WTC11 (cell line): ENCODE results near the gene GPR160.

ENCODE experiments used
- ATF1 ChIP-seq: sonication (generic); formaldehyde crosslinking; IDR thresholded peaks from 2 replicates; pipeline ENCODE4 v1.8.1; 2023; ENCODE audit warnings: mild to moderate bottlenecking, moderate library complexity, missing genetic modification reagents
- CTCF ChIP-seq: fragments of 200-600 bp; IDR thresholded peaks from 2 replicates; pipeline ENCODE4 v1.8.0; 2022; ENCODE audit warnings: antibody characterized with exemption
- ESRRA ChIP-seq: sonication (generic); formaldehyde crosslinking; IDR thresholded peaks from 2 replicates; pipeline ENCODE4 v1.8.1; 2022; ENCODE audit warnings: mild to moderate bottlenecking, missing genetic modification reagents, borderline replicate concordance
- KAT7 ChIP-seq: sonication (generic); formaldehyde crosslinking; IDR thresholded peaks from 2 replicates; pipeline ENCODE4 v1.8.1; 2023; ENCODE audit warnings: missing genetic modification reagents, mild to moderate bottlenecking, borderline replicate concordance
- NR2C2 ChIP-seq: sonication (generic); formaldehyde crosslinking; IDR thresholded peaks from 2 replicates; pipeline ENCODE4 v1.8.0; 2022; ENCODE audit warnings: mild to moderate bottlenecking, missing genetic modification reagents
- SP1 ChIP-seq: sonication (generic); formaldehyde crosslinking; conservative IDR thresholded peaks from 2 replicates; pipeline ENCODE4 v1.8.1; 2022; ENCODE audit warnings: missing genetic modification reagents
- TCF7 ChIP-seq: sonication (generic); formaldehyde crosslinking; IDR thresholded peaks from 2 replicates; pipeline ENCODE4 v1.8.0; 2022; ENCODE audit warnings: mild to moderate bottlenecking, low read depth, missing genetic modification reagents, moderate library complexity
- TP53 ChIP-seq: sonication (generic); formaldehyde crosslinking; IDR thresholded peaks from 2 replicates; pipeline ENCODE4 v1.8.1; 2023; ENCODE audit warnings: mild to moderate bottlenecking, missing genetic modification reagents
- ZNF138 ChIP-seq: sonication (generic); formaldehyde crosslinking; conservative IDR thresholded peaks from 2 replicates; pipeline ENCODE4 v1.8.1; 2022; ENCODE audit warnings: mild to moderate bottlenecking, moderate library complexity, missing genetic modification reagents

- TF ChIP-seq ATF1 (CRISPR knock-in tag), result no peak
- no peak for TF ChIP-seq SP1 (CRISPR knock-in tag)
- TF ChIP-seq CTCF, result no peak
- TF ChIP-seq TP53, result no peak
- no peak for TF ChIP-seq TCF7
- TF ChIP-seq NR2C2 (CRISPR knock-in tag), result no peak
- no peak for TF ChIP-seq KAT7 (CRISPR knock-in tag)
- TF ChIP-seq ZNF138, result no peak
- TF ChIP-seq ESRRA (CRISPR knock-in tag), result no peak
These were observed 19.1 kb downstream of the GPR160 start for GRCh38 chr3:170056710-170057454.
